ENCODE measurements around the gene UGGT1.

The UGGT1 gene

DNA sequence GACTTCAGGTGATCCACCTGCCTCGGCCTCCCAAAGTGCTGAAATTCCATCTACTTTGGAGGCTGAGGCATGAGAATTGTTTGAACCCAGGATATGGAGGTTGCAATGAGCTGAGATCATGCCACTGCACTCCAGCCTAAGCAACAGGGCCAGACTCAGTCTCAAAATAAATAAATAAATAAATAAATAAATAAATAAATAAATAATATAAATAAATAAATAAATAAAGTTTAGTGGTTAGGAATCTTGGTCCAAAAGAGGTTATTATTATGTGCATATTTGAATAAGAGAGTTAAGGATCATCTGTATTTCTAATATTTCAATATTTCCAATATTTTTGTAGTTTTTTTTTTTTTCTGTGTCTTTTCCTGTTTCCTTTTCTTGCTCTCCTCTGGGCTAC, 136.9 kb downstream of the UGGT1 start:
- no peak overlapping the region for H3K18ac ChIP-seq (ENCODE audit: low read length)
- no CpG with 5 or more reads among the region's 1 CpG for WGBS, 2 donors (ENCODE audit: extremely low coverage in 2 of 2, insufficient read length in 2 of 2, insufficient replicate concordance in 1 of 2)

DNA sequence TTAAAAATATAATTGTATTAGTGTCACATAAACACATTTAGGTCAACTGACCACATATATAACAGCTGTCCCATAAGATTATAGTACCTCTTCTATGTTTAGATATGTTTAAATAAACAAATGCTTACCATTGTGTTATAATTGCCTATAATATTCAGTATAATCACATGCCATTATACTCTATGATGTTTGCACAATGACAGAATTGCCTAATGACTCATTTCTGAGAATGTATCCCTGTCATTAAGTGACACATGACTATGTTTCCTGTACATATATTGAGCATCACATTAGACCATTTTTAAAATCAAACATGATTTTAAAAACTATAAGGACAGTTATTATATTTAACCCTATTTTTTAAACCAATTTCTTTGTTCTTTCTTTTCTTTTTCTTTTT, 137.9 kb downstream of the UGGT1 start:
- no peak overlapping the region for H3K27ac ChIP-seq (replicated peaks; ENCODE audit: low read length)
- no peak overlapping the region for H2BK15ac ChIP-seq (ENCODE audit: low read length)
- no peaks in the 10 kb centered on the region for H3K36me3 ChIP-seq (replicated peaks in 1 of 2; ENCODE audit: control insufficient read depth in 2 of 2, insufficient read depth in 2 of 2, low read length in 2 of 2)
- no peak overlapping the region for H2AFZ ChIP-seq (ENCODE audit: low read length)
- H3K4me2 ChIP-seq (ENCODE audit: insufficient read depth, low read length, poor library complexity, severe bottlenecking) = no peak overlapping the region
- H2BK12ac ChIP-seq (ENCODE audit: low read length) = no peak overlapping the region
- H3K9ac ChIP-seq (ENCODE audit: low read depth, low read length, poor library complexity) = no peak overlapping the region
- no peak overlapping the region for H4K91ac ChIP-seq (ENCODE audit: low read depth, low read length, poor library complexity)
- no peak overlapping the region for H3K14ac ChIP-seq (ENCODE audit: low read length)
- H2AK5ac ChIP-seq (ENCODE audit: low read depth, low read length) = no peak overlapping the region
- H3K4me3 ChIP-seq (ENCODE audit: low read length in 2 of 2) = no peak overlapping the region
- H2BK120ac ChIP-seq (ENCODE audit: low read depth, low read length) = no peak overlapping the region
- no peaks in the 10 kb centered on the region for H3K9me3 ChIP-seq (replicated peaks in 1 of 2; ENCODE audit: control insufficient read depth in 2 of 2, insufficient read depth in 1 of 2, low read depth in 1 of 2, low read length in 2 of 2)
- no peak overlapping the region for H4K8ac ChIP-seq (ENCODE audit: low read depth, low read length)
- H3K18ac ChIP-seq (ENCODE audit: low read length) = no peak overlapping the region
- H3K79me1 ChIP-seq (ENCODE audit: low read depth, low read length) = peaks cover 1% of the 10 kb centered on the region
- no peak overlapping the region for H2BK5ac ChIP-seq (ENCODE audit: low read length)
- DNase-seq (ENCODE audit: low spot score) = no peak
- peaks cover 2 to 10% (median 6%) of the 10 kb centered on the region in 3 experiments for H3K27me3 ChIP-seq (ENCODE audit: control insufficient read depth in 3 of 3, insufficient read depth in 3 of 3, low read depth in 1 of 3, low read length in 3 of 3)
- H3K23ac ChIP-seq (ENCODE audit: low read depth, low read length, poor library complexity) = no peak overlapping the region
- no peak overlapping the region for H3K4ac ChIP-seq (ENCODE audit: low read length)
- no peaks in the 10 kb centered on the region for H3K4me1 ChIP-seq (ENCODE audit: control insufficient read depth in 2 of 2, insufficient read depth in 1 of 2, low read depth in 1 of 2, low read length in 2 of 2)

More for the DNA sequence above, 136.9 kb downstream of the UGGT1 start:
- H3K9ac ChIP-seq (ENCODE audit: low read depth, low read length, poor library complexity) = no peak overlapping the region
- H3K4ac ChIP-seq (ENCODE audit: low read length) = no peak overlapping the region
- no peaks in the 10 kb centered on the region for H3K36me3 ChIP-seq (replicated peaks in 1 of 2; ENCODE audit: control insufficient read depth in 2 of 2, insufficient read depth in 2 of 2, low read length in 2 of 2)
- H2BK5ac ChIP-seq (ENCODE audit: low read length) = no peak overlapping the region
- H3K27me3 ChIP-seq (ENCODE audit: control insufficient read depth in 3 of 3, insufficient read depth in 3 of 3, low read depth in 1 of 3, low read length in 3 of 3) = peaks cover 2 to 6% (median 6%) of the 10 kb centered on the region in 3 experiments
- no peak overlapping the region for H3K4me2 ChIP-seq (ENCODE audit: insufficient read depth, low read length, poor library complexity, severe bottlenecking)
- H3K23ac ChIP-seq (ENCODE audit: low read depth, low read length, poor library complexity) = no peak overlapping the region
- no peak overlapping the region for H4K91ac ChIP-seq (ENCODE audit: low read depth, low read length, poor library complexity)
- DNase-seq (ENCODE audit: low spot score) = no peak
- no peak overlapping the region for H3K27ac ChIP-seq (replicated peaks; ENCODE audit: low read length)
- H2BK120ac ChIP-seq (ENCODE audit: low read depth, low read length) = no peak overlapping the region
- no peak overlapping the region for H2AFZ ChIP-seq (ENCODE audit: low read length)
- H4K8ac ChIP-seq (ENCODE audit: low read depth, low read length) = no peak overlapping the region
- H3K4me1 ChIP-seq (ENCODE audit: control insufficient read depth in 2 of 2, insufficient read depth in 1 of 2, low read depth in 1 of 2, low read length in 2 of 2) = no peaks in the 10 kb centered on the region
- no peak overlapping the region for H3K14ac ChIP-seq (ENCODE audit: low read length)
- H2BK12ac ChIP-seq (ENCODE audit: low read length) = no peak overlapping the region
- H3K9me3 ChIP-seq (replicated peaks in 1 of 2; ENCODE audit: control insufficient read depth in 2 of 2, insufficient read depth in 1 of 2, low read depth in 1 of 2, low read length in 2 of 2) = no peaks in the 10 kb centered on the region
- H2BK15ac ChIP-seq (ENCODE audit: low read length) = no peak overlapping the region
- H3K79me1 ChIP-seq (ENCODE audit: low read depth, low read length) = no peaks in the 10 kb centered on the region
- H3K4me3 ChIP-seq (ENCODE audit: low read length in 2 of 2) = no peak overlapping the region
- no peak overlapping the region for H2AK5ac ChIP-seq (ENCODE audit: low read depth, low read length)

DNA sequence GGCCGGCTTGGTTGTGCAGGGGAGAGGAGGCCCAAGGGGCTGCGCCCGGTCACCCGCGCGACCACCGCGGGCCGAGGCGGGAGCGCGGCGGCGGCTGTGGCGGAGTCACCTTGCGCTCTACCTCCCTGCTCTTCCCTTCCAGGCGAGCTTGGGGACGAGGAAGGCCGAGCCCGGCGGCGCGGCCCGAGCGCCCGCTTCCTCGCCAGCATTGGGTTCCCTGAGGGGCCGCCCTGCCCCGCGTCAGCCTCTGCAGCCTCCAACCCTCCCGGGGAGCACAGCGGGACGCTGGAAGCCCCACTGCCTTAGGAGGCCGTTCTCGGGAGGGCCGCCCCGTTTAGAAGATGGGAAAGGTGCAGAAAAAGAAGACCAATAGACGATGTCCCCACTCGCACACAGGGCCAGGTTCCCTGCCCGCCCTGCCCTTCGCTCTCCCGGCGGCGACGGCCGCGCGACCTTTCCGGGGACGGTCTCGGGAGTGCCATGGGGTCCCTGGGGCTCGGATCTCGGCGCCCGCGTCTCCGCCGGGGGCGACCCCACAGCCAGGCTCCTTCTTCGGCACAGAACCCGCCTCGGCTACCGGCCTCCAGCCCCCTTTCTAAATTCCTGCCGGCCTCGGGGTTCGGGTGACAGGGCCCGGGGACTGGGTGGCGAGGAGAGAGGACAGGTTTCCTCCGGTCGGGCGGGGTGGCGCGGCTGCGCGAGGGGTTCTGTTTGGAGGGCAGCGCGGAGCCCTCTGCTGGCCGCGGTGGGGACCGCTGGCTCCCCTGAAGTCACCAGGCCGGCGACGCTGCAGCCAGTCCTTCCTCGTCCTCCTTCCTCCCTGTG, 142.2 kb downstream of the UGGT1 start:
- DNase-seq (ENCODE audit: low spot score) = peak; percentile 72
- Histone ChIP-seq H2BK12ac (ENCODE audit: low read length) (peak overlapping the region; percentile 84), H3K79me1 (ENCODE audit: low read depth, low read length) (peaks cover 2% of the 10 kb centered on the region), H3K14ac (ENCODE audit: low read length) (no peak overlapping the region), H3K27me3 (ENCODE audit: control insufficient read depth in 3 of 3, insufficient read depth in 3 of 3, low read depth in 1 of 3, low read length in 3 of 3) (peaks cover 2 to 10% (median 6%) of the 10 kb centered on the region in 3 experiments), H3K23ac (ENCODE audit: low read depth, low read length, poor library complexity) (peak overlapping the region; percentile 80), H2AFZ (ENCODE audit: low read length) (peak overlapping the region; percentile 100), H3K4me2 (ENCODE audit: insufficient read depth, low read length, poor library complexity, severe bottlenecking) (peak overlapping the region; percentile 93), H3K4me1 (ENCODE audit: control insufficient read depth in 2 of 2, insufficient read depth in 1 of 2, low read depth in 1 of 2, low read length in 2 of 2) (peaks cover 0 to 3% of the 10 kb centered on the region in 2 donors), H3K4ac (ENCODE audit: low read length) (peak overlapping the region; percentile 84), H4K8ac (ENCODE audit: low read depth, low read length) (peak overlapping the region; percentile 65), H2BK120ac (ENCODE audit: low read depth, low read length) (peak overlapping the region; percentile 83), H3K9me3 (replicated peaks in 1 of 2; ENCODE audit: control insufficient read depth in 2 of 2, insufficient read depth in 1 of 2, low read depth in 1 of 2, low read length in 2 of 2) (no peaks in the 10 kb centered on the region), H4K91ac (ENCODE audit: low read depth, low read length, poor library complexity) (no peak overlapping the region), H3K9ac (ENCODE audit: low read depth, low read length, poor library complexity) (peak overlapping the region; percentile 83), H3K18ac (ENCODE audit: low read length) (peak overlapping the region; percentile 92), H3K36me3 (replicated peaks in 1 of 2; ENCODE audit: control insufficient read depth in 2 of 2, insufficient read depth in 2 of 2, low read length in 2 of 2) (no peaks in the 10 kb centered on the region), H3K4me3 (ENCODE audit: low read length in 2 of 2) (peak overlapping the region; percentile 59 to 84), H2BK5ac (ENCODE audit: low read length) (peak overlapping the region; percentile 75), H2AK5ac (ENCODE audit: low read depth, low read length) (peak overlapping the region; percentile 28), H3K27ac (replicated peaks; ENCODE audit: low read length) (no peak overlapping the region), H2BK15ac (ENCODE audit: low read length) (peak overlapping the region; percentile 81)
- no CpG with 5 or more reads among the region's 84 CpGs for WGBS, 2 donors (ENCODE audit: extremely low coverage in 2 of 2, insufficient read length in 2 of 2, insufficient replicate concordance in 1 of 2)

- Histone ChIP-seq H3K79me1 (ENCODE audit: low read depth, low read length) (peaks cover 4% of the 10 kb centered on the region), H4K8ac (ENCODE audit: low read depth, low read length) (no peak overlapping the region), H3K27me3 (ENCODE audit: control insufficient read depth in 3 of 3, insufficient read depth in 3 of 3, low read depth in 1 of 3, low read length in 3 of 3) (peaks cover 2 to 10% (median 6%) of the 10 kb centered on the region in 3 experiments), H3K9me3 (replicated peaks in 1 of 2; ENCODE audit: control insufficient read depth in 2 of 2, insufficient read depth in 1 of 2, low read depth in 1 of 2, low read length in 2 of 2) (no peaks in the 10 kb centered on the region), H3K27ac (replicated peaks; ENCODE audit: low read length) (no peak overlapping the region), H2BK5ac (ENCODE audit: low read length) (no peak overlapping the region), H4K91ac (ENCODE audit: low read depth, low read length, poor library complexity) (no peak overlapping the region), H2AFZ (ENCODE audit: low read length) (peak overlapping the region; percentile 100), H2AK5ac (ENCODE audit: low read depth, low read length) (no peak overlapping the region), H3K4me1 (ENCODE audit: control insufficient read depth in 2 of 2, insufficient read depth in 1 of 2, low read depth in 1 of 2, low read length in 2 of 2) (peaks cover 0 to 5% of the 10 kb centered on the region in 2 donors), H3K18ac (ENCODE audit: low read length) (no peak overlapping the region), H3K4me2 (ENCODE audit: insufficient read depth, low read length, poor library complexity, severe bottlenecking) (no peak overlapping the region), H3K4ac (ENCODE audit: low read length) (no peak overlapping the region), H3K36me3 (replicated peaks in 1 of 2; ENCODE audit: control insufficient read depth in 2 of 2, insufficient read depth in 2 of 2, low read length in 2 of 2) (no peaks in the 10 kb centered on the region), H2BK120ac (ENCODE audit: low read depth, low read length) (no peak overlapping the region), H3K23ac (ENCODE audit: low read depth, low read length, poor library complexity) (peak overlapping the region; percentile 80), H3K9ac (ENCODE audit: low read depth, low read length, poor library complexity) (no peak overlapping the region), H3K14ac (ENCODE audit: low read length) (no peak overlapping the region), H2BK15ac (ENCODE audit: low read length) (no peak overlapping the region), H3K4me3 (ENCODE audit: low read length in 2 of 2) (peak overlapping the region in 1 of 2 donors; percentile 59), H2BK12ac (ENCODE audit: low read length) (no peak overlapping the region)
- no peak for DNase-seq (ENCODE audit: low spot score)
- WGBS, 2 donors (ENCODE audit: extremely low coverage in 2 of 2, insufficient read length in 2 of 2, insufficient replicate concordance in 1 of 2) = no CpG with 5 or more reads among the region's 11 CpGs
Measured at GRCh38 chr2:128233790-128234395, 142.9 kb downstream of the UGGT1 start.
